ENCODE results near the gene SLC13A2.
"Not testable (repeated sequence)": the region's sequence is repeated elsewhere in the genome, so short reads cannot be mapped to it uniquely, and the experiment has no call there.

SLC13A2 gene

DNA sequence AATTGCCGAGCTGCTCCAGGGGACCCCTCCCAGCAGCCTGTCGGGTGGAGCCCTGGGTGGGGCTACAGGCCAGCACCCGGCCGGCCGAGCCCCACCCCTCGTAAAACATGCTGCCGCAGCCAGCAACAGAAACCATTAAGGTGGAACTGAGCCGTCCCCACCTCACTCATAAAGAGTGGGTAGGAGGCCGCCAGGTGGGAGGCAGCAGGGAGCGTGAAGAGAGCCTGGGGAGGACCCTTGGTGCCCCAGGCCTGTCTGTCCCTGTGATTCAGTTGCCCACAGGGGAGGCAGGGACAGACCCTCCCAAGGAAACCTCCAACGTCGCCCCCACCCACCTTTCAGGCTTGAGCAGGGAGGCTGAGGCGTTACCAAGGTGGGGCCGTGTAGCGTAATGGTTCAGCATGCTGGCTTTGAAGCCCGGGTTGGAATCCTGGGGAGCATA, 41.1 kb downstream of the SLC13A2 start:
- peak; percentile 39 for DNase-seq (ENCODE audit: low spot score)

DNA sequence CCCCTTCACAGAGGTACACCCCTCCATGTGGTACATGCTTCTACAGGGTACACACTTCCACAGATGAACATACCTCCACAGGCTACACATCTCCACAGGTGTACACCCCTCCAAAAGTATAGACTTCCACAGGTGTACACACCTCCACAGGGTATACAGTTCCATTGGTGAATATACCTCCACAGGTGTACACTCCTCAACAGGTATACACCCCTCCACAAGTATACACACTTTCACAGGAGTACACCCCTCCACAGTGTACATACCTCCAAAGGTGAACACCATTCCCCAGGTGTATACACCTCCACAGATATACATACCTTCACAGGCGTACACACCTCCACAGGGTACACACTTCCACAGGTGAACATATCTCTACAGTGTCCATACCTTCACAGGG, 42.1 kb downstream of the SLC13A2 start:
- no peak for DNase-seq (ENCODE audit: low spot score)

DNA sequence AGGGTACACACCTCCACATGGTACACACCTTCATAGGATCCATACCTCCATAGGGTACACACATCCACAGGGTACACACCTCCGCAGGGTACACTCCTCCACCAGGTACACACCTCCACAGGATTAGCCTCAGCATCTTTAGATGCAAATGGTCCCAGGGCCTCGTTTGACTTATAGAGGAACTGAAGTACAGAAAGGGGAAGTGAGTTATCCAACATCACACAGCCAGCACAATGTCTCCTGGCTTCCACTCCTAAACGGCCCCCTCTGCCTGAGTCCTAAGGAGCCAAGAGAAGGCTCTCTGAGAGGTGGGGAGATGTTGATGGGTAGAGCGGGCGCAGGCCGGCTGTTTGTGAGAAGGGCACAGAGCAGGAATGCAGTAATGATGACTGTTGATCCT, 44.7 kb downstream of the SLC13A2 start:
- no peak for DNase-seq (ENCODE audit: low spot score)

GRCh38 chr17:28518578-28518977, 45.1 kb downstream of the SLC13A2 start:
- DNase-seq (ENCODE audit: low spot score): no peak

GRCh38 chr17:28519236-28519635, 45.8 kb downstream of the SLC13A2 start:
- DNase-seq (ENCODE audit: low spot score): no peak

GRCh38 chr17:28520687-28521086, 47.2 kb downstream of the SLC13A2 start:
- no peak for DNase-seq (ENCODE audit: low spot score)

DNA sequence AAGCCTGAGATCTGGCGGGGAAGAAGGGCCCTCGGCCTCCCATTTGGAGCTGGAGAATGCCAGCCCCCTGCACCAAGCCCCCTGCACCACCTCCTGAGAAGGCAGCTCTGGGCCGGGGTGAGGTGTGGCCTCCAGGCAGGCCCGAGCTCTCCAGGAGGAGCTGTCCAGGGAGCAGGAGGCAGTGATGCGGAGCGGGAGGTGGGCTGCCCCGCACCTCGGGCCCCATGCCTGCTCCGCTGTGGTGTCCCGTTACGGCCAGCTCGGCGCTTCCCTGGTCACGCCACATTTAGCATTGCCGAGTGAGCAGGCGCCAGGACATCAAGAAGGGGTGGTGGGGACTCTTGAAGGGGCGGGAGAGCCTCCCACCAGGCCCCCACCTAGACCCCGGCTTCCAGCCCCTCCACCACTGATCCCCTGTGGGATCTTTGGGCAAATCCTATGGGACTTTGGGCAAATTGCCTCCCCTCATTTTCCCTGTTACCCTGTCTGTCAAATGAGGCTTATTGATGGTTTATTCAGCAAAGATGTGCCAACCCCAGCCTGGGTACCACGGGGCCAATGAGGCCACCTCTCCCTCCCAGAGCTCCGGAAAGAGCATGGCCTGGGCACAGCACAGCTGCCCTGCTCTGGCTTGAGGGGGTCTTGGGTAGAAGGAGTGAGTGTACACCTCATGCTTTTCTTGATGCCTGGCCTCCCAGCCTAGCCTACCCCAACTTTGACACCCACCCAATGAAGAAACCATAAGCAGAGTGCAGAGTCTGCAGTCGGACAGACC, 48.1 kb downstream of the SLC13A2 start:
- DNase-seq (ENCODE audit: low spot score): no peak

GRCh38 chr17:28522281-28522680, 48.8 kb downstream of the SLC13A2 start:
- not testable (repeated sequence) for DNase-seq (ENCODE audit: low spot score)

DNA sequence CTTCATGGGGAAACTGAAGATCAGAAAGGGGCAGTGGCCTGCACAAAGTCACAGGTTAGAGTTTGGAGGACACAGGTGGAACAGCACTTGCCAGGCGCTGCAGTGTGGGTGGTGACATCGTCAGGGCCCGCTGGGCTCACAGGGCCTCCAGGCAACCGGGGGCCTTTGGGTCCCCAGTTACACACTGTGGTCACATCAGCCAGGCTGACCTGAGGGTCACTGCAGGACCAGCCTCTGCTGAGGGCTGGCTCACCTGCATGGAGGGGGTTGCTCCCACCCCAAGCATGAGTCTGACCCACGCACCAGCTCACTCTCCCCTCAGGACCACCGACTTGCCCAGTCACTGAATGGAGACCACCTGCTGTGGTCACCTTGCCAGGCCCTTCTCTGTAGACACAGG, 49.7 kb downstream of the SLC13A2 start:
- no peak for DNase-seq (ENCODE audit: low spot score)

- no peak for DNase-seq (ENCODE audit: low spot score)
Measured at GRCh38 chr17:28523876-28524275, 50.4 kb downstream of the SLC13A2 start.

DNA sequence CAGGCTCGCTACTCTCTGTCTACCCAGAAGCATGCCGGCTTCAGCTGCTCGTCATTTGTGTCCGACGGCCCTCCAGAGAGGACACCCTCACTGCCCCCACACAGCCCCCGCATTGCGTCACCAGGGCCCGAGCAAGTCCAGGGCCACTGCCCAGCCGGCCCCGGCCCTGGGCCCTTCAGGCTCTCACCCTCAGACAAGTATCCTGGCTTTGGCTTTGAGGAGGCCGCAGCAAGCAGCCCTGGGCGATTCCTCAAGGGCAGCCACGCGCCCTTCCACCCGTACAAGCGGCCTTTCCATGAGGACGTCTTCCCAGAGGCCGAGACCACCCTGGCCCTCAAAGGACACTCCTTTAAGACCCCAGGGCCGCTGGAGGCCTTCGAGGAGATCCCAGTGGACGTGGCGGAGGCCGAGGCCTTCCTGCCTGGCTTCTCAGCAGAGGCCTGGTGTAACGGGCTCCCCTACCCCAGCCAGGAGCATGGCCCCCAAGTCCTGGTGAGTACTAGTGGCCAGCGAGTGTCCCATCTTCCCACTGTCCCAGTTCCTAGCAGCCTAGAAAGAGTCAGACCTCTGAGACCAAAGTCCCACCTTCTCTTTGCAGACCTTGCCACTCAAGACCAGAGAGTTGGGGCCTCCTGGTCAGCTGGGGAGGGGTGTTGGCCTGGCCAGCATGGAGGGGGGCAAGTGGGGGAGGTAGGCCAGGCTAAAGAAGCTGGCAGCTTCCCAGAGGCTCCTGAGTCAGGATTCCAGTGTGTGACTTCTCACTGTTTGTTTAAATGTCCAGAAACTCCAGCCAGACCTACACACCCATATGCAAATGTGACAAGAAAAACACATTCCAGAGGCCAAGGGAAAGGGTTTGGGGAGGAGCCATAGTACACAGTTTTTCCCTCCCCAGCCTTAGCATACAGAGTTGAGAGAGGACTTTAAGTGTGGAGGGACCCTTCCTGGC, 51.3 kb downstream of the SLC13A2 start:
- peak; percentile 73 for DNase-seq (ENCODE audit: low spot score)

- no peak for DNase-seq (ENCODE audit: low spot score)
Measured at GRCh38 chr17:28526381-28526780, 52.9 kb downstream of the SLC13A2 start.

DNA sequence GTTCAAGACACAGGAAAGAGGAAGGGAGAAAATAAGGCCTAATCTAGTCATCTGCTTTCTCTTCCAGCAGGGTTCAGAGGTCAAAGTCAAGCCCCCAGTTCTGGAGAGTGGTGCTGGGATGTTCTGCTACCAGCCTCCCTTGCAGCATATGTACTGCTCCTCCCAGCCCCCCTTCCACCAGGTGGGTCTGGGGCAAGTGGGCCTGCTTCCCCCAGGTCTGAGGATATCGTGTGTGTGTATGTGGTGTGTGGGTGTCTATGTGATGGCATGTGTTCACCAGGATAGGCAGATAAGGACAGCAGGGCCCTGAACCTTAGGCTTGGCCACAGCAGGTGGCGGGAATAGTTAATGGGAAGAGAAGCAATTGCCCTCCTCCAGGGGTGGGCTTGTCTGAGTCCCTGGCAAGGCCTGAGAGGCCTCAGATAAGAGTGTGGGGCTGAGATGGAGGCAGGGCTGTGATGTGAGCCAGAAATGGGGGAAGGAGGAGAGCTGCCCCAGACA, 53.8 kb downstream of the SLC13A2 start:
- no peak for DNase-seq (ENCODE audit: low spot score)

- no peak for DNase-seq (ENCODE audit: low spot score)
Measured at GRCh38 chr17:28527859-28528258, 54.4 kb downstream of the SLC13A2 start.

DNA sequence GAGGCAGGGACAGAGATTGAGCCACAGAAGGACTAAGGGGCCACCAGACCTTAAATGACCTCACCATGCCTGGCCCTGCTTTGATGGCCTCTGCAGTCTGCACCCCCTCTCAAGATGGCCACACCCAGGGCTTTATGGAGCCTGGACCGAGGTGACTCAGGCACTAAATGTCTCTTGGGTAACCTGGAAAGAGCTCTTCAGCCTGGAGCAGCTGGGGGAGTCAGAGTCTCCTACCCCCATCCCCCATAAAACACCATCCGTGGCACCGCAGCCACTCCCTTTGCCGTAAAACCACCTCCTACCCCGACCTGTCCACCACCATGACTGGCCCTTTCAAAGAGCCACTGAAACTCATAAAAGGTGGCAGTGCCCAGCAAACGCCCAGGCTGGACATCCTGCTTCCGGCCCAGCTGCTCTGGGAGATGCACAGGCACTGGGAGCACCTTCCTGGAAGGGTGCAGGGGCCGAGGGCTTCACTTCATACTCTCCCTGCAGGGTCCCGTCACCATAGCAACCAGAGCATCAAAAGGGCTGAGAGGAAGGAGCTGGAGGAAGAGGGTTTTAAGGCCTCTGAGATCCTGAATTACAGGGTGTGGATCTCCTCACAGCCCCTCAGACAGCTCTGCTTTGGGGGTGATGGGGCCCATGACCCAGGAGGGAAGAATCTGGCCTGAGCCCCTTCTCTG, 55.0 kb downstream of the SLC13A2 start:
- DNase-seq (ENCODE audit: low spot score): peak; percentile 71

- DNase-seq (ENCODE audit: low spot score): no peak
Measured at GRCh38 chr17:28529013-28529400, 55.6 kb downstream of the SLC13A2 start.

DNA sequence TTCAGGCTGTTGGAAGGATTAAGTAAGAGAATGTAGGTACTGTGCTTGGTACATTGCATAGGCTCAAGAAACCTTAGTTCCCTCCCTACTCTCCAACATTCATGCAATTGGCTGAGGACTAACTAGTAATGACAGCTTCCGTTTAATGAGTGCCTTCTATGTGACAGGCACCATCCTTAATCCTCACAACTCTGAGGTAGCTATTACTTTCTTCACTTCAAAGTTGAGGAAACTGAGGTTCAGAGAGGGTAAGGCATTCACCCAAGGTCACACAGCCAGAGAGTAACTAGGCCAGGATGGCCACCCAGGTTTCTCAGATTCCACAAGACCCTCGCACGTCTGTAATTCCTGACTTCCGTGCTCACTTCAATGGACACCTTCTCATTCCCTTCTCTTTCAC, 56.8 kb downstream of the SLC13A2 start:
- no peak for DNase-seq (ENCODE audit: low spot score)

- DNase-seq (ENCODE audit: low spot score): no peak
Measured at GRCh38 chr17:28530926-28531325, 57.5 kb downstream of the SLC13A2 start.

- DNase-seq (ENCODE audit: low spot score): no peak
Measured at GRCh38 chr17:28532050-28532960, 58.9 kb downstream of the SLC13A2 start.

DNA sequence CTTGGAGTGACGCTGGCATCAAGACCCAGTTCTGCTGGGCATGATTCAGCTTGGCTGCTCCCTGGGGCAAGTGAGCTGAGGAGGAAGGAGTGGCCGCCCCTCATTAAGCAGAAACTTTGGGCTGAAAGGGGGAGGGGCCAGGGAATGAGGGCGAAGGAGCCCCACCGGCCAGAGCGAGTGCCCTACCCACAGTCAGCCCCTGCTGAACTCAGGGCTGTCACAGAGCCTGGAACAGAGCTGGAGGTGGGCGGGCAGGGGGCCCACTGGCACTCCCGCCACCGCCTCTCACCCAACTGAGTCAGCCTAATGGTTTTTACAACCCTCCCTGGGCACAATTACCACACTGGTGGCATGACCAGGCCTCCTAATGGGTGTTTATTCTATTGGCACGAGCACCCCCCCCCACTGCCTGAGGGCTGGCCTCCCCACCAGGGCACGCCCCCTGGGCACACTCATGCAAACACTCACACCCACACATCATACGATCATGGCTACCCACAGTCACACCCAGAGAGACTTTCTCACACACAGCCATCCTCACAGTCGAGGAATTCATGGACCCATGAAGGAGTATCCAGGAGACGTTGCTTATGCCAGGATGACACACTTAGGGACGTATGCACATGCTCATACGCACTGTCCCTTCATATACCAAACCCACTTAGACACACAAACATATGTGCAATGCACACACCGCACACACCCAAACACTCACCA, 59.8 kb downstream of the SLC13A2 start:
- peak; percentile 11 for DNase-seq (ENCODE audit: low spot score)
